Measurements from ENCODE around the gene IQCK.

IQCK gene

GRCh38 chr16:19837331-19837980 is 119.4 kb downstream of the IQCK start:
- no peak for DNase-seq (ENCODE audit: low spot score)

DNA sequence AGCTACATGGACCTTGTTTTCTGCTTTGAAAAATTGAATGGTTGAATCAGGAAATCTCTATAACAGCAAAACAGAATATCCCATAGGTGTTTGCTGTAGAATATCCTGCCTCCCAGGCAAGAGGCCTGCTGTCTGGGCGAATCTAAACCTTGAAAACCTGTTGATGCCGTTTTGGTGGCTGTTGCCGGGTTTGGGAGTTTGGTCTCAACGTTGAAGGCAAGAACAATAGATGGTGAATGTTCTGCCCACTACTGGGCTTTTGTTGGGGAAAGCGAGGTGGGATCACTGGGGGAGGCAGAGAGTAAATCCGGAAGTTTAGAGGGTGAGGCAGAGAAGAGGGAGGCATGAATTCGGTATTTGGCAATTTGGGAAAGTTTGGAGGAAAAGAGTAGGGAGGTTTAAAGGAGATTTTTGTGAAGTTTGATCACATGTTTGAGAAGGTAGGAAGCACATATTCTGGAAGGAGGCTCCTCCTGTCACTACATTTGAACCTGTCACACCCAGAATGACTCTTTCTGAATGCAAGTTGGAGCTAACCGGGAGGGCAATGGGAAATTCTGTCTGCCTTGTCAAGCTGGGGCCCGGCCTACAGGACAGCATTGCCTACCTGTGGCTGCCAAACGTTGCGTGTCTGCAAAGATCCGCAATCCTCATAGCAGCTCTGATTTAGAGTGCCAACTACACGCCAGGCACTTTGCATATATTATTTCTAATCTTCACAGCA is 120.1 kb downstream of the IQCK start:
- DNase-seq (ENCODE audit: low spot score), result no peak

DNA sequence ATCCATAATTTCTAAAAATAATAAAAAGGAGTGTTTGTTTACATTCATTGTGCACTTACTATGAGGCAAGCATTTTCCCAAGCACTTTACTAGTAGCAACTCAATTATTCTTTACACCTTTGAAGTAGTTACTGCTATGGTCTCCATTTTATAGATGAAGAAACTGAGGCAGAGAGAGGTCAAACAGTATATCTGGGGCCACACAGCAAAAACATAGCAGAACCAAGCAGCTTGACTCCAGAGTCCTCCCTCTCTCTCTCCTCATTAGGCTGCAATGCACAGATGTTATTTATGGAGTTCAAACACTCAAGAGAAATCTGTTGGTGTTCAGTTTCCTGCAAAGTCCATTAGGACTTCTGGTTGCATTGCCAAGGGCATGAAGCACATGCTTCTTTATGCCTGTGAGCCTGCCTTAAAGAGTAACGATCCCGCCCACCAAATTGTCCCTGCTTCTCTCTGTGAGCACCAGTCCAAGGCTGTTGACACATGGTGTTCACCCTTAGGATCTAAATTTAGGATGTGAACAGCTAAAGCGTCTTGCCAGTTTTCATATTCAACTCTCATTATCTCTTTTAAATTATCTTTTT is 122.5 kb downstream of the IQCK start:
- DNase-seq (ENCODE audit: low spot score), result no peak

GRCh38 chr16:19841184-19841583 is 123.1 kb downstream of the IQCK start:
- no peak for DNase-seq (ENCODE audit: low spot score)

DNA sequence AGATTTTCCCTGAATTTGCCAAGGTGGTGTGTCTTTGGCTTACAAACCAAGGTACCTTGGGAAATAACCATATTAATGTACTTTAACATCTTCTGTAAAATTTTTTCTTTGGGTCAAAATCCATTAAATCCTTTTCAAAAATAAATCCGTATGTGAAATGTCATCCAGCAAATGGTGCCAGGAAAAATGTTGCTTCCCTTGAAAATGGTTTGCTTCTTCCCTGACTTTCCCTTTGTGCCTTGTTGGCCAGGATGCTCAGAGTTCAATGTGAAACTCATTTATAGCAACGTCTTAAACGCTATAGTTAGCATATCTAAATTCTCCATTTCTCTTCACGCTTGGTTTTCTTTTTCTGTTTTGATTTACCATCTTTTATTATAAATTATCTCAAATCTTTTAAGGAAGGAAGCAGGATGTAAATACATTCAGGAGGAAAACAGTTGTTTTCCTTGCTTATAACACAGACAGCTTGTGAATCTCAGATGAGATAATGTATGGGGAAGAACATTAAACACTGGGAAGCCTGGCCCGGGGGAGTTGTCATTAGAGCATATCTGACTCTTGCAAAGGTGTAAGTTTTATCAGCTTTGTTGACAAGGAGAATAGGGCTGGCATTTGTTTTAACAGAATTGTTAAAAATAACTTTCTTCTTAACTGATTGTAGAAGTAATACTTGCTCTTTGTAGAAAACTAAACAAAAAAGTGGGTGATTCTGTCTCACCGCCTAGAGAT is 124.5 kb downstream of the IQCK start:
- no peak for DNase-seq (ENCODE audit: low spot score)

GRCh38 chr16:19843371-19843770 is 125.3 kb downstream of the IQCK start:
- DNase-seq (ENCODE audit: low spot score), result no peak

- DNase-seq (ENCODE audit: low spot score), result peak; percentile 89
Measured at GRCh38 chr16:19844945-19845641, 127.0 kb downstream of the IQCK start.

- DNase-seq (ENCODE audit: low spot score), result peak; percentile 38
Measured at GRCh38 chr16:19846436-19846835, 128.4 kb downstream of the IQCK start.

DNA sequence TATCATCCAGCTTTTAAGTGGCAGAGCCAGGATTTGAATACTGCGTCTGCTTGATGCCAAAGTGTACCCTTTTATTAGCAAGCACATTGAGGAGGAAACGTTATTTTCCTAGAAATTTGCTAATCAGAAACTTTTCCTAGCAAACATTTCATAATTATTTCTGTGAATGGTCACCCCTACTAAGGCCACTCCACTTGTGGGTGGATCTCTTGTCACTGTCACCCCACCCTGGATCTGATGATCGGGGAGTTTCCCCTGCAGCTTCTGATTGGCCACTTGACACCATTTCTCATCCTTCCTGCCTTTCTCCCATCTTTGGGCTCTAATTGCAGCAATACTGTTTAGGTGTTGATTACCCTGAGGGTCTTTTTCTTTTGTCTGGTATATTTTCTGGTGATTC is 130.7 kb downstream of the IQCK start:
- DNase-seq (ENCODE audit: low spot score), result no peak

DNA sequence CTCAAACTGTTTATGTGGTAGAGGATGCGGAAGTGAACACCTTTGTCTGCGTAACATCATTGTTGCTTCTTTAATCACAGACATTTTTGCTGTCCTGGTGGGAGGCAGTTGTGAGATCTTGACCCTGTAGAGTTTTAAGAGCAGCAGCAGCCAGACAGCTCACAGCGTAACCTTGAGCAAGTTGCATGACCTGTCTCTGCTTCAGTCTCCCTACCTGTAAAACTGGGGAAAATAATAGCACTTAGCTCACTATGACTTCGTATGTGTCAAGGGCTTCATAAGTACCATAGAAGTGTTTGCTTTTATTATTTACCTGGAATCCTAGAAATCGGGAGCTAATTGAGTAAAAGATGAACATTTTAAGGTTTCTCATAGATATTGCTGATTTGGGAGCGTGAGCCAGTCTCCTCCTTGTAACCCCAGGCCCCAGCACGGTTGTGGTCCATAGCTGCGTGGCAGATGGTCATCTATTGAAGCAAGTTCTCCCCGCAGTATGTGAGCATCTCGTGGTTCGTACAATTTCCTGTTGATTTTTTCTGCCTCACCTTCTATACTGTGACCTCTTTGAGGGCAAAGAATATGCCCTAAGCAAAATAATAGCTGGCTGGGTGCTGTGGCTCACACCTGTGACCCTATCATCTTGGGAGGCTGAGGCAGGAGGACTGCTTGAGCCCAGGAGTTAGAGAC is 132.2 kb downstream of the IQCK start:
- no peak for DNase-seq (ENCODE audit: low spot score)

- DNase-seq (ENCODE audit: low spot score), result no peak
Measured at GRCh38 chr16:19851476-19851875, 133.4 kb downstream of the IQCK start.

DNA sequence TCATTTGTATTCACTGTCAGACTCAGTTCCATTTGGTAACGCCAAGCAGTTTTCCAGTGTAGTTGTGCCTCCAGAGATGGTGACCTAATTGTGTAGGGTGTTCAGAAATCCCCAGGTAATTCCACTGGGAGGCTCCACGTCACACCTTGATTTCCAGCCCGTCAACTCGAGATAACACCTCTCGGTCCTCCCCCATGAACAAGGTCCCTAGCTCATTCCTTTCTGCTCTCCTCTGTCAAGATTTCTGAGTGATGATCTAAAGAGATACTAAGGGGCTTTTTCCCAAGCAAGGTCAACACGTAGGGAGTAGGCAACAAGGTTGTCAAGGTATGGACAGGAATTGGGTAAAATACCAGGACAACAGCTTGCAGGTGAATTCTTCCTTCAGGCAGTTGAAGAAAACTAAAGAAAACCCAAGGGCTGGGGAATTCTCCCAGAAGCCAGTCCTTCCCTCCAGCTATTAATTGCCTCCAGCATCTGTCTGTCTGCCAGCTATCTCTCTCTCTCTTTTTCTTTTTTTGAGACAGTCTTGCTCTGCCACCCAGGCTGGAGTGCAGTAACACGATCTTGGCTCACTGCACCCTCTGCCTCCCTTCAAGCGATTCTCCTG is 135.2 kb downstream of the IQCK start:
- no peak for DNase-seq (ENCODE audit: low spot score)

GRCh38 chr16:19853742-19854542 is 135.9 kb downstream of the IQCK start:
- DNase-seq (ENCODE audit: low spot score), result no peak

DNA sequence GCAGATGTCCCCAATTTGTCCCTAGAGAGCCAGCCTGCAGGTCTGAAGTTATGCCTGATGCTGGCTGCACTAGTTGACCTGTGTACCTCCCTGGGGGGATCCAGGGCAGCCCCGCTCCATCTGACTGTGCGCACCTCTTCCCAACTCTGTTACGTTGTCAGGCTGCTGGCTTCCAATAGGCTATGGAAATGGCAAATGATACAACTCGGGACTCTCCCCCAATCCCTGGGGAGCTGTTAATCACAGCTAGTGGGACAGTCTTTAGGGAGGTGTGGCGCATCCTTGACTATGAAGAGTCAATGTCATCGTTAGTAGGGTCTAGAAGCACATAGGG is 136.4 kb downstream of the IQCK start:
- DNase-seq (ENCODE audit: low spot score), result no peak

GRCh38 chr16:19856120-19856519 is 138.0 kb downstream of the IQCK start:
- no peak for DNase-seq (ENCODE audit: low spot score)

- DNase-seq (ENCODE audit: low spot score), result no peak
Measured at GRCh38 chr16:19857593-19858339, 139.7 kb downstream of the IQCK start.

DNA sequence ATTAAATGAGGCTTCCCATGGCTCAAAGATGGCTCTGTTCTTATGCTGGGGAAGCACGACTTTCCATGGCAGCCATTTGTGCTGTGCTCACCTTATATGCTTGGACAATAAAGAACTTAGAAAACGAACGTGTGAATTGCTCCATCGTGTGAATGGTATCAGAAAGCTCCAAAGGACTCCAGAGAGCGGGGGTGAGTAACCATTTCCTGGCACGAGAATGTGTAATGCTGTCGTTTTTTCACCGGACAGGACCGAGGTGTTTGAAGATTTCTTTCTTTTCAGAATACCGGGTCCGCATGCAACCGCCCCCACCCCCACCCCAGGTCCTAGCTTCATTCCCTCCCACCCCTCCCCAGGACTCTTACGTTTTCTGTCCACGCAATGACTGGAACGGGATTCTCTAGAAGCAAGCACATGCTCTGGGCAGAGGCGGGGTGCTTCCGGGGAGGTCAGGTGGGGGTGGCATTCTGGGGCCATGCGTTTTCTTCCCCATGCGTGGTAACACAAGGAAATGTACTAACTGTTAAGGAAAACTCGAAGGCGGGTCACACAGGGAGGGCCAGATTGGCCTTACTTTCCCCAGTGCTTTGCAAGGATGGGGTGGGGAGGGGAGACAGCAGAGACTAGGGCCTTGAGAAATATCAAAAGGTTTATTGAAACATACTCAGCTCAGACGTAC is 140.4 kb downstream of the IQCK start:
- DNase-seq (ENCODE audit: low spot score), result no peak

DNA sequence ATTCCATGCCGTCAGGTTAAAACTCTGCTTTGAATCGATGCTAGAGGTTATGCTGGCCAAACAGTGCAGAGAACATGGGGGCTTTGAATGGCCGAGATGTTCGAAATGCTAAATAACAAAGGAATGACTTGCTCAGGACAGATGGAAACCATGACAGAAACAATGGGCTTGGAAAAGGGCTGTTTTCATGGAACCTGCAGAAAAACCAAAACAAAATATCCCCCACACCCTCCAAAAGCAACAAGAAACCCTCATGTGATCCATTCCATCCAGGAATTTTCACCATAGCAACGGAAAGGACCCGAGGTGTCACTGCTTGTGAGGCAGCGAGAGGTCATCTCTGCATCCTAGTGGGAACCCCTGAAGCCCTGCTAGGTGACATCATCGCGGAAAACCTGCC is 141.1 kb downstream of the IQCK start:
- DNase-seq (ENCODE audit: low spot score), result no peak

DNA sequence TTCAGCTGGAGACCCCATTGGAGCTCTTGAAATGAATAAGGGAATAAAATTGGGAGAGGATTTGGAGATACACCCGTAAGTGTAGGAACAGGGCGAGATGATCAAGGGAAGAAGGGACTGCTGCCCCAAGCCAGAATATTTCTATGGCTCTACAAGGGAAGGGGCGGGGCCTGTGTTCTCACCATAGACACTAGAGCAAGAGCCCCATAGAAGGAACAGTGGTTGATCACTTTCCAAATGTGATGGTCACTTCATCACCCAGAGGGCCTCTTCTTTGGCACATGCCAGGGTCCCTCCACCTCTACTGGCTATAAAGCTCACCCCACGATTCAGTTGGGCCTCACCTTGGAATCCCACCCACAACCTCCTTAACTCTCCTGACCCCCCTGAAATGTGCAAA is 141.5 kb downstream of the IQCK start:
- DNase-seq (ENCODE audit: low spot score), result no peak
